ENCODE results near the gene COL21A1.

The COL21A1 gene

DNA sequence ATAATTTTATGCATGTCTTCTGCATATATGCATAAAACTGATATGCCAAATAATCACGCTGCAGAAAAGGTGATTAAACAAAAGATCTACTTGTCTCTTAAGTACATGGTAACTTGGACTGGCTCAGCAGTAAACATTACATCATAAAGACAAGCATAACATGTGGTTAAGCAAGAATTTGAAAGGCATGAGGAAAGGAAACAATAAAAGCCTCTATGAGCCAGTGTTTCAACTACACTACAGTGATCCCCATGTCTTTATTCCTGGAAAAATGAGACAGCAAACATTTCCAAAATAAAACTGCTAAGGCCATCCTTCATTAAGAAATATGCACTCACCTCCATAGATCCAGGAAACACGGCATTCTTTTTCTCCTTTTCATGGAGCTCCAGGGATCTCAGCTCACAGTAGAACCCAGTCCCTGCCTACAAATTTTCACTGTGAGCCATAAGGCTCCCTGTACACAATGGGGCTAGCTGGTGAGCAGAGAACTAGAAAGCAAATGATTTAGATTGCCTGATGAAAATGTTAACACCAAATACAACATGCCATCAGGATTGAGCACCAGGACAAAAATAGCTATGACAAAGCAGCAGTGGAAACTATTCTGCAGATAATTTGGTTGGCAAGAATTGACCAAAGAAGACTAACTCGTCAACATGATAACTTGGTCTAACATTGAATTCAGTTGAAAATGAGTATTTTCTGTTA is 156.1 kb downstream of the COL21A1 start:
- no peak for TF ChIP-seq GATA2 (IDR thresholded peaks at IDR 0.05; ENCODE audit: low read depth, low read length)
- TF ChIP-seq GATA3 (IDR thresholded peaks at IDR 0.05; ENCODE audit: low read depth, low read length) = no peak

DNA sequence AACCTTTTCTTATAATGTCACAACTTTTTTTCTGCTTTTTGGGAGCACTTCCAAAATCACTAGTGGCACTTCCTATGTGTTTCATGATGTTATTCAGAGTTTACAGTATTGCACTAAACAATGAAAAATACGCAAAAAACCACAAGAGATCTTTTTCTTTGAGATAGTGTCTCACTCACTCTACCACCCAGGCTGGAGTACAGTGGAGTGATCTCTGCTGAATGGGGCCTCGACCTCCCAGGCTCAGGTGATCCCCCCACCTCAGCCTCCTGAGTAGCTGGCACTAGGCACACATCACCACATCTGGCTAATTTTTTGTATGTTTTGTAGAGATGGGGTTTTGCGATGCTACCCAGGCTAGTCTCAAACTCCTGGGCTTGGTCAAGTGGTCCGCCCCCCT is 158.7 kb downstream of the COL21A1 start:
- TF ChIP-seq GATA2 (IDR thresholded peaks at IDR 0.05; ENCODE audit: low read depth, low read length) = no peak
- no peak for TF ChIP-seq GATA3 (IDR thresholded peaks at IDR 0.05; ENCODE audit: low read depth, low read length)

DNA sequence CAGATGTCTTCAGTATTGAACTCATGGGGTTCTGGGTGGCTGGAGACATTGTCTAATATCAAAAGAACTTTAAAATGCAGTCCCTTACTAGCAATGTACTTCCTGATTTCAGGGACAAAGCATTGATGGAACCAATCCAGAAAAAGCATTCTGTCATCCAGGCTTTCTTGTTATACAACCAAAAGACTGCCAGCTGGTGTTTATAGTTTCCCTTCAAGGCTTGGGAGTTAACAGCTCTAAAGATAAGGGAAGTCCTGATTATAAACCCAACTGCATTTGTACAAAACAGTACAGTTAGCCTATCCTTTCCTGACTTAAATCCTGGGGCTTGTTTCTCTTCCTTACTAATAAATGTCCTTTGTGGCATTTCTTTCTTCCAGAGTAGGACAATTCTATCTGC is 160.0 kb downstream of the COL21A1 start:
- TF ChIP-seq GATA3 (IDR thresholded peaks at IDR 0.05; ENCODE audit: low read depth, low read length) (no peak), GATA2 (IDR thresholded peaks at IDR 0.05; ENCODE audit: low read depth, low read length) (no peak)

DNA sequence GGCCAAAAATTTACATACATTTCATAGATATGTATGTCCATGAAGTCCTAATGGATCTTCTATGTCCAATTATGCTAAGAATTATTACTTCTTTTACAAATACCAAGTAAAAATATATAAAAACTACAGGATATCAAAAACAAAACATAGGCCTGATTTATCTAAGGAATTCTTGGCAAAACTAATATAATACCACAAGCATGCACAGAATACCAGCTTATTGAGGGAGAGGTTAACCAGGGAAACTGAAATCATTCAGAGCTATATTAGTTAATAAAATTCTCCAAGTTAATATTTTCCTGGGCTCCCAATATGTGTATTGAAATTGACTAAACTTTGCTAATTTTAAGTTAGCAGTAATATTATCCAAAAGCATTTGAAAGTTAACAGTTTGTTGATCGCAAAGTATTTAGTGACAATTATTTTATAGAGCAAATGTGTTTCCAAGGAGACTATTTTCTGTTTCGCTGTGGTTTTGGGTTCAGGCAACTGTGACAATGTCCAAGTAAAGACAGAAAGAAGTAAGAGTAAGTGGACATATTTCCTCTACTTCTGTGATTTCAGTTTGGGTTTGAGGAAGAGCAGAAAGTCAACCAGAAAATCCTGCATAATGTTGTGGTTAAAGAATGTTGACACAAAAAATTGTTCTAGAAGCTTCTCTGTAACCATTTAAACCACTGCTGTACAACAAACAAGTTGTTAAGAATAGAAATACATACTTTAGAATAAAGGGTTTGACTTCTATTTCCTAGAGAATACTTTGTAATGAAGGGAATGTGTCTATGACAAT is 167.4 kb downstream of the COL21A1 start:
- TF ChIP-seq GATA3 (IDR thresholded peaks at IDR 0.05; ENCODE audit: low read depth, low read length) (no peak), GATA2 (IDR thresholded peaks at IDR 0.05; ENCODE audit: low read depth, low read length) (no peak)

DNA sequence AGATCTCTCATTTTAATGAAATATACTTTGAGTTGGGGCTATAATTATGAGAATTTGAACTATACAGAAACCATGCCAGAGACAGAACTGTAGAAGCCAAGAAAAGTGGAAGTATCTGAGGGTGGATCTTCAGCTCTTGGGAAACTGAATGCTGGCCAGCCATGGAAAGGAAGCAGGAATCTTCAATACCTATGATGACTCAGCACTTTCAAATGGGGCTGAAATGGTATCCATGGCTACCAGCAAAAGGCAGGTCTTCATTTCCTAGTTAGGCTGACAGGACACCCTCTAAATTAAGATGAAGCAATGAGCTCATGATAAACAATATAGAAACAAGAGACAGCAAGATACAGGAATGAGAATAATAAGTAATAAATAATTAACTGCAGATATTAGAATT is 171.3 kb downstream of the COL21A1 start:
- TF ChIP-seq GATA3 (IDR thresholded peaks at IDR 0.05; ENCODE audit: low read depth, low read length) (no peak), GATA2 (IDR thresholded peaks at IDR 0.05; ENCODE audit: low read depth, low read length) (no peak)

DNA sequence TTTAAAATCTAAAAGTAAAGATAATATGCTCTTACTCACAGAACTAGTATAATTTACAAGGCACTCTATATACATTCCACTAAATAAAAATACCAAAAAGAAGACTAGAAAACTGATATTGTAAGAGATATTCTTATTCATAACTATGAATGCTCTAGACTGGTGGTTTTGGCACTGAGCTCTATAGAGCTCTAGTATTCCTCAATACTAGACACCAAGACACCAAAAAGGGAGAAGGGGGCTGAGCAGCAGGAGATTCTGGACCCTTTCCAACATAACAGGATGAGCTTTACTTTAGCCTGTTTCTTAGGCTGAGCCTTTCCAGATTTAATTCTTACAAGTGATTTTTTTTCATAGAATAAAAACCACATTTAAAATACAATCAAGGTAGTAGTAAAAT is 173.6 kb downstream of the COL21A1 start:
- TF ChIP-seq GATA2 (IDR thresholded peaks at IDR 0.05; ENCODE audit: low read depth, low read length) = no peak
- no peak for TF ChIP-seq GATA3 (IDR thresholded peaks at IDR 0.05; ENCODE audit: low read depth, low read length)

DNA sequence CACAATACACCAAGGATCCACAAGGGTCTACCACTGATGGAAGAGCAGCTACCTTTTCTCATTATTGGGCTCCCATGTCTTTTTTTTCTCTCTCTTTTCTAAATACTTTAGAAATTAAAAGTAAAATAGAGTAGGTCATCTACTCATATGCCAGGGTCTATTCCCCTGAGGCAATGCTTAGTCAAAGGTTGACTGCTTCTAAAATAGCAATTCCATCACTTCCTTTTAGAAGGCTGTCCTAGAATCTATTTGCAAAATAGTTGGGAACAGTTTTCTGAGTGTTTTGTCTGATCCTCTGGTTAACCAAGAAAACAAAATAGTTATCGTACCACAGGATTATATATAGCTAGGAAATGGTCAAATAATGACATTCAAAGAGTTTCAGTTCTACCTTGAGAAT is 174.1 kb downstream of the COL21A1 start:
- TF ChIP-seq GATA3 (IDR thresholded peaks at IDR 0.05; ENCODE audit: low read depth, low read length) (no peak), GATA2 (IDR thresholded peaks at IDR 0.05; ENCODE audit: low read depth, low read length) (no peak)

DNA sequence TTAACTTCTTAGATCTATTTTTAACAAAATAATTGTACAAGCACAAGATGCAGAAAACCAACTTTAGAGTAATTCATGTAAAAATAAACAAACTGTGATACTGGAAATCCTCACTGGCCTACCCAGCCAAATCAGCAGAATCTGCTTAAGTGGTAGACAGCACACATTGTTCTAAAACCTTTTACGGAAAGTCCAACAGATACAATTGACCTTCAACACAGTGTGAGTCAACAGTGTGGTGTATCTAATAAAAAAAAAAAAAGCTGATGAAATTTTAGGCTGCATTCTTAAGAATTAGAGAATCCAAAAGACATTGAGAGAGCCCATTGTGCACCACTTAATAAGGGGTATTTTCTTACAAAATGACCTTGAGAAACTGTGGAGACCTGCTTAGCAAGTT is 174.5 kb downstream of the COL21A1 start:
- TF ChIP-seq GATA3 (IDR thresholded peaks at IDR 0.05; ENCODE audit: low read depth, low read length) (no peak), GATA2 (IDR thresholded peaks at IDR 0.05; ENCODE audit: low read depth, low read length) (no peak)

DNA sequence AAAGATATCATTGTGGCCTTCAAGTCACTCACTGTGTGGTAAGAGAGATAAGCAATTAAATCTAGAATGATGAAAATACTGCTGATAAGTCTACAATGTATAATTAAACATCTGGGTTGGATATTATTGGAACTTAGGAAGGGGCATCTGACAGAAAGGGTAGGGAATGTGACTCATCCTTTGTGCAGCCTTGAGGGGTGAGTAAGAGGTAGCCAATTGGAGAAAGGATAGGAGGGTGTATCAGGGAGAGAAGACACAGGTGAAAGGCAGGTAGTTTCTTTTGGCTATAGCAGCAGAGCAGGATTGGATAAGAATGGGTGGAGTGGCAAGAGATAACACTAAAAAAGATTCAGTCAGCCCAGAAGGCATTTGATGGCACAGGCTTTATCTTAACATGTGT is 182.0 kb downstream of the COL21A1 start:
- TF ChIP-seq GATA2 (IDR thresholded peaks at IDR 0.05; ENCODE audit: low read depth, low read length) (no peak), GATA3 (IDR thresholded peaks at IDR 0.05; ENCODE audit: low read depth, low read length) (no peak)

DNA sequence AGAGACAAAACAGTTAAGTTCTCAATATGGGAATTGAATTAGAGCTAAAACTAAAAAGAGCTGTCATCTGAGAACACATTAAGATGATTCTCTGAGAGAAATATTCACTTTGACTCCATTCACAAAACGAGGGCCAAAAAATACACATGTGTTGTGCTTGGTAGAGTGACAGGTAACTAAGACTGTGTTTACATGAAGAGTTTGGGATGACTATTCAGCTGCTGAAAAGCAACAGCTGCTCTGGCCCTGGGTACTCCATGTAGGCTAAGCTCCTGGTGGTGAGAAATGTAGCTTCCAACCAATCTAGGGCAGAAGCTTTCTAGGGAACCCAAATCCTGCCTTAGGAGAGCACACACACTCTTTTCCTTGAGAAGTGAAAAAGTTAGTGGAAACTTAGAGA is 184.5 kb downstream of the COL21A1 start:
- TF ChIP-seq GATA3 (IDR thresholded peaks at IDR 0.05; ENCODE audit: low read depth, low read length) (no peak), GATA2 (IDR thresholded peaks at IDR 0.05; ENCODE audit: low read depth, low read length) (no peak)

DNA sequence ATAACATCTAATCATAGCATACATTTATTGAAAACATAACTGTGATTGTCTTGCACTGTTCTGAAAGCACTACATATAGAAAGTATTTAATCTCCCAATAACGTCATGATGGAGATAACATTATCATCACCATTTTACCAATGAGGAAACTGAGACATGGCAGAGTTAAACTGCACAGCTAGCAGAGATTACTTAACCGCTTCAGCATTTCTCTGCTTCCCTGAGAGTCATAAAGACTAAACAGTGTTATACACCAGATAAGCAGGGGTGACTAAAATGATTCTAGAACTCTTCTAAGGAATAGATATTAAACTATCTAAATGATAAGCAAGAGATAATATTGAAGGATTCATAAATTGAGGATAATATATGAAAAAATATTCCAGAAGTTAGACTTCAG is 188.7 kb downstream of the COL21A1 start:
- TF ChIP-seq GATA3 (IDR thresholded peaks at IDR 0.05; ENCODE audit: low read depth, low read length) (no peak), GATA2 (IDR thresholded peaks at IDR 0.05; ENCODE audit: low read depth, low read length) (no peak)

DNA sequence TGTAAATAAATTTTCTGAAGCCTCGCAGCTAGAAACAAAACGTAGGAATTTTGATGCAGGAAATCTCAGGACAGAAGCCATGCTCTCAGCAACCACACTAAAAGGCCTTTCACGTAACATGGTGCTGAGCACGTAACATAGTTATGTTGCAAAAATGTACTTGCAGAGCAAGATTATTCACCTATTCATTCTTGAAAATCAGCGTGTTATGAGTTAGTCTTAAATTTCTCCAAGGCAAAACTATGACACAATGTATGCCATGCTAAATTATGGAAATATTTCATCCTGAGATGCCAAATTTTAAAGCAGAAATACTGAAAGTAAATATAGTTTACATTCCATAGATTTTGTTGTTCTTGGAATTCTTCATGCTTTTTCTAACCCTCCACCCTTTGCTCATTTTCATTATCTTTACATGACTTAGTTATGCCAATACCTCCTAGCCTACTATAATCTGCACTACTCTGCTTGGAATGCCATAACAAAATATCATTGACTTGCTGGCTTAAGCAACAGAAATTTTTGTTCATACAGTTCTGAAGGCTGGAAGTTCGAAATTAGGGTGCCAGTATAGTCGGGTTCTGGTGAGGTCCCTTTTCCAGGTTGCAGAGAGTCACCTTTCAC is 192.2 kb downstream of the COL21A1 start:
- no peak for TF ChIP-seq GATA3 (IDR thresholded peaks at IDR 0.05; ENCODE audit: low read depth, low read length)
- TF ChIP-seq GATA2 (IDR thresholded peaks at IDR 0.05; ENCODE audit: low read depth, low read length) = no peak

DNA sequence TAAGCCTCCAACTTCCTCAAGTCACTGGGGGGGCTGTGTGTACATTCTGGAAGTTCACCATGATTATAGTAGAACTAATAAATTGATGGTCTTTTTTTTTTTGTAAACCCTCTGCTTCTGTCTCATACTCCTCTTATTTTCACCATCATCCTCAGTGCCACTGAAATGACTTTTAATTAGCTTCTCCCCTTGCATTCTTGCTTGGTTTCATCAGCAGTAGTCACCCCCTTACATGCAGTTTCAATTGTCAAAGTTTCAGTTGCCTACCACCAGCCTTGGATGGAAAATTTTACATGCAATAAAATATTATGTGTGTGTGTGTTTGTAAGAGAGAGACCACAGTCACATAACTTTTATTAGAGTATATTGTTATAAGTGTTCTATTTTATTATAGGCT is 196.2 kb downstream of the COL21A1 start:
- TF ChIP-seq GATA3 (IDR thresholded peaks at IDR 0.05; ENCODE audit: low read depth, low read length) = no peak
- no peak for TF ChIP-seq GATA2 (IDR thresholded peaks at IDR 0.05; ENCODE audit: low read depth, low read length)

DNA sequence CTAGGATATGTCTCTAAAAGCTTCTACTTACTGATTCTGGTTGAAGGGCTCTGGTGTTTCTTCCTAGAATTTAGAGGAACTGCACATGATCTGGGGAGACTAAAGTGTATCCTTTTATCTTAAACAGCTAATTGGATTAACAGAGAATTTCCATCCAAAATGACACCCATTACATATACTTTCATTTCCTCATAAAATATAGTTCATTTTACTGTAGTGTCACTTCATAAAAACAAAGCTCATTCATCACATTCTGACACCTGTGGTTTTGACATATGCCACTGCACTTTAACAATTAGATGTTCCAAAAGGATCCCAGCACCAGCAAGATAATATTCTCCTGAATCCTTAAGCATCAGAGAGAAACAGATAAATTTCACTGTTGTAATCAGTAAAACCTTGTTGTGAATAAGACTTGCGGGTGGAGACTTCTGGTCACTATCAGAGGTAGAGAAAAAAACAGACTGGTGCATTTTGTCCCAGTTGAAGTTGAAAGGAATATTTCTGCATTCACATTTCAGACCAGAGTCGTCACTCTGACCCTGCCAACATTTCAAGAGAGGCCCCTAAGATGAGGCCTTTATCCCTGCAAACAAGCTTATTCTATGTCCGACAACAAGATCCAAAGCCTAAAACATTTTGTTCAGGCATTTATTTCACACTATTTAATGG is 196.7 kb downstream of the COL21A1 start:
- TF ChIP-seq GATA3 (IDR thresholded peaks at IDR 0.05; ENCODE audit: low read depth, low read length) = no peak
- no peak for TF ChIP-seq GATA2 (IDR thresholded peaks at IDR 0.05; ENCODE audit: low read depth, low read length)
